Esophagus (tissue), 2 donors: ENCODE measurements around the gene ATXN7L1. TPM values are rescaled to one million over a fixed set of nuclear protein-coding genes. Genes with fewer than 3 reads are reported as not detected.

Experiments
- H3K27ac ChIP-seq, 2 donors: one replicate each; pipeline ENCODE4 v1.5.1; 2013; ENCODE audit warnings: low read depth in 2 of 2, mild to moderate bottlenecking in 2 of 2, inconsistent platforms in 1 of 2, low read length in 1 of 2, moderate library complexity in 1 of 2
- H3K27me3 ChIP-seq, 2 donors: one replicate each; pipeline ENCODE4 v1.6.1; 2013; ENCODE audit warnings: low read length in 2 of 2, control low read depth in 1 of 2, mild to moderate bottlenecking in 1 of 2; ENCODE audit not compliant: insufficient read depth in 2 of 2, control insufficient read depth in 1 of 2
- H3K36me3 ChIP-seq, 2 donors: one replicate each; pipeline ENCODE4 v1.6.1; 2013; ENCODE audit warnings: low read length in 1 of 2; ENCODE audit not compliant: control insufficient read depth in 2 of 2, insufficient read depth in 2 of 2
- H3K4me1 ChIP-seq, 2 donors: one replicate each; pipeline ENCODE4 v1.6.1; 2013; ENCODE audit warnings: low read length in 1 of 2; ENCODE audit not compliant: control insufficient read depth in 2 of 2, insufficient read depth in 2 of 2
- H3K4me3 ChIP-seq, 2 donors: one replicate each; pipeline ENCODE4 v1.5.1; 2013; ENCODE audit warnings: low read length in 2 of 2, mild to moderate bottlenecking in 2 of 2, low read depth in 1 of 2, moderate library complexity in 1 of 2
- H3K9me3 ChIP-seq, 2 donors: one replicate each; pipeline ENCODE4 v1.6.1; 2013; ENCODE audit warnings: mild to moderate bottlenecking in 2 of 2, low read depth in 1 of 2, low read length in 1 of 2, moderate library complexity in 1 of 2; ENCODE audit not compliant: control insufficient read depth in 2 of 2, insufficient read depth in 1 of 2
- WGBS, 2 donors: extraction: QIAGEN DNeasy Blood & Tissue Kit; methylation state at CpG; one replicate each; pipeline ENCODE4 v1.1.7; 2013; 5-methylcytosine and 5-hydroxymethylcytosine counted together
- polyA plus RNA-seq, 2 donors: library from polyadenylated mRNA; stranded (reverse); fragments of 200-250 nt; gene quantifications; one replicate each; pipeline ENCODE4 v1.2.3, GENCODE V29; 2013
- donor health status: healthy with polysubstance abuse.
- donor health status: Bipolar disorder and iron deficiency.

ATXN7L1 gene
- polyA plus RNA-seq, 2 donors = 4.0 to 4.8 TPM

DNA sequence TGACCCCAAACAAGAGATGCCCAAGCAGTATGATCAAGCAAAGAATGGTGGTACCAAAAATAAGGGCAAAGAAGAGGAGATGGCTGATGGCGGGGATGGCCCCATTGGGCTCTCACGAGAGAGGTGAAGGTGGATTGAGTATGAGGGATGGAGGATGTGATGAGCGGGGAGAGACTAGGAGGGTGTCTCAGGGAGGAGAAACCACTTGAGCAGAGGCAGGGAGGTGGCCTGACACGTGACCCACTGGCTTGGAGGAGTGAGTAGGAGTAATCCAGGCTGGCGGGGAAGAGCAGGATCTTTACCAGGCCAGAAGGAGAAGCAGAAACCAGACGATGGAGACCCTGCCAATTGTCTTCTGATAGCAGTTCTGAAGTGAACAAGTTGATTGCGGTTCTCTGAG is 33.3 kb upstream of the ATXN7L1 start:
- H3K27ac ChIP-seq = no peak overlapping the region
- 95 to 96% methylated on average over 7 of the region's 7 CpGs for WGBS, 2 donors

DNA sequence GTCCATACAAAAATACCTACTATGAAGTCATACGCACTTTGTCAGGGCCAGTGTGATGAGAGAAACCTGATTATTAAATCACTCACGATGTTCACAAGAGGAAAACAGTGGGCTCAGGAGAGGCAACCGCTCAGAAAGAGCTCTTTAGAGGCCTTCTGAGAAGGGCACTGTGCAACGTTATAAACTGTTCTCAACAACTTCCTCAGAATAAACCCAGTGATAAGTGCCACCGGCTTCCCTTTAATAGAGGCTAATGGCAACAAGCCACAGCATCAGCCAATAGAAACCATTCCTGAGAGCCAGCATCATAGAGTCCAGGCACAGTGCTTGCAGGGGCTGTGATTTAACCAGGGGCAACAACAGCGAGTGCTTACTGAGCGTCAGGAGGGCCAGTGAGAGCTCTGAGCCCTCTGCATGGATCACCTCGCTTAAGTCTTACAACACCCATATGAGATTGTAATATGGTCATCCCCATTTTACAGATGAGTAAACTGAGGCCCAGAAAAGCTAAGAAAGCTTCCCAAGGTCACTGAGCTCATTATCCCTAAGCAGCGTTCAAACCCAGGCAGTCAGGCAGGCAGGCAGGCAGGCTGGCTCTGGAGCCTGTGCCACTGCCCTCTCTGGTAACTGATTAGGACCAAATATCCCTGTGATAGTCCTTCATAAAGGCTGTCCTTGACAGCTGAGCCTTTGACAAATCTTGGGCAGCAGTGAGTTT is 30.9 kb upstream of the ATXN7L1 start:
- H3K36me3 ChIP-seq = no peaks in the 10 kb centered on the region
- H3K4me3 ChIP-seq = no peak overlapping the region
- WGBS, 2 donors = 85% methylated on average over 9 of the region's 9 CpGs
- no peaks in the 10 kb centered on the region for H3K4me1 ChIP-seq
- no peaks in the 10 kb centered on the region for H3K9me3 ChIP-seq
- no peak overlapping the region for H3K27ac ChIP-seq
- H3K27me3 ChIP-seq = no peaks in the 10 kb centered on the region

More for the DNA sequence above, 33.3 kb upstream of the ATXN7L1 start:
- H3K27me3 ChIP-seq = no peaks in the 10 kb centered on the region
- no peaks in the 10 kb centered on the region for H3K9me3 ChIP-seq
- H3K4me3 ChIP-seq = no peak overlapping the region
- no peaks in the 10 kb centered on the region for H3K4me1 ChIP-seq
- H3K36me3 ChIP-seq = no peaks in the 10 kb centered on the region

DNA sequence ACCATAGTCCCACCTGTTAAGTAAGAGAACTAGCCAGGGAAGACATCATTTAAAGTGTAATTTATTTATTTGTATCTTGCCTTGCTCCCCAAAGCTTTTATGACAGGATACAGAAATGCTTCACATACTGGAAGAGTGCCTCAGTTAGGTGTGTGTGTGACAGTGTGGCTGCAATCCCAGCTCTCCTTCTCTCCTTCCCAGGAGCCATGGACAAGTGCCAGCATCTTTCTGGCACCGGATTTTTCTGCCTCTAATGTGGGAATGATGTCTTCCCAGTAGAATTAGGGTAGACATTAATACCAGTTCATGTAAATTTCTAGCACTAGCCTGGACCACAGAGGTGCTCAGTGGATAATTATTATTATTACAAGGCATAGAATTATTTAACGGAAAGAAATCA is 30.3 kb upstream of the ATXN7L1 start:
- H3K27ac ChIP-seq = no peak overlapping the region
- no peak overlapping the region for H3K4me3 ChIP-seq
- WGBS, 2 donors = 29 to 45% methylated on average over 2 of the region's 2 CpGs

DNA sequence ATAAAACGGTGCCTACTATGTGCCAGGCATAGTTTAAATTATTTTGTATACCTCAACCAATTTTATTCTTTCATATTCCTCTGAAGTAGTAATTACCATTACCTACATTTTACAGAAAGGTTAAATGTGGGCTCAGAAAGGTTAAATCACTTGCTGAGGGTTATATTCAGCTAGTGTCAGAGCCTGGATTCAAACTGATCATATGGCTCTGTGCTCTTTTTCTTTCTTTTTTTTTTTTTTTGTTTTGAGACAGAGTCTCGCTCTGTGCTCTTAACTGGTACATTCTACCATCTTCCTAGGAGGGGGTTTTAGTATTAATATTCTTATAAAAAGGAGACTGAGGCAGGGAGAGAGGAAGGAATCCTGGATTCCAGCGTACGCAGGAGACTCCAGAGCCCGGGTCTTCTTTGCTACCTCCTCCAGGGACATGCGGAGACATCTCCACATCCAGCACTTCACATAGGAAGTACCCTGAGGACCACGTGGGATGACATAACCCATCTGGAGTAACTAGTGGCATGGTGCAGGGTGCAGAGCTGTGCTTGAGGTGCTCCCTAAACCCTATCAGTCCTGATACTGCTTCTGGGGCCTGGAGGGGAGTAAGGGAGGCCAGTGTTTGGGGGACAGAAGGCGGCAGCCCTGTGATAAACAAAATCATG is 29.6 kb upstream of the ATXN7L1 start:
- Histone ChIP-seq H3K36me3 (no peaks in the 10 kb centered on the region), H3K4me1 (no peaks in the 10 kb centered on the region), H3K27me3 (no peaks in the 10 kb centered on the region), H3K9me3 (no peaks in the 10 kb centered on the region), H3K27ac (no peak overlapping the region), H3K4me3 (no peak overlapping the region)
- WGBS, 2 donors = 76 to 78% methylated on average over 8 of the region's 8 CpGs

More for the DNA sequence above, 30.3 kb upstream of the ATXN7L1 start:
- H3K4me1 ChIP-seq = no peaks in the 10 kb centered on the region
- no peaks in the 10 kb centered on the region for H3K36me3 ChIP-seq
- no peaks in the 10 kb centered on the region for H3K27me3 ChIP-seq
- no peaks in the 10 kb centered on the region for H3K9me3 ChIP-seq

DNA sequence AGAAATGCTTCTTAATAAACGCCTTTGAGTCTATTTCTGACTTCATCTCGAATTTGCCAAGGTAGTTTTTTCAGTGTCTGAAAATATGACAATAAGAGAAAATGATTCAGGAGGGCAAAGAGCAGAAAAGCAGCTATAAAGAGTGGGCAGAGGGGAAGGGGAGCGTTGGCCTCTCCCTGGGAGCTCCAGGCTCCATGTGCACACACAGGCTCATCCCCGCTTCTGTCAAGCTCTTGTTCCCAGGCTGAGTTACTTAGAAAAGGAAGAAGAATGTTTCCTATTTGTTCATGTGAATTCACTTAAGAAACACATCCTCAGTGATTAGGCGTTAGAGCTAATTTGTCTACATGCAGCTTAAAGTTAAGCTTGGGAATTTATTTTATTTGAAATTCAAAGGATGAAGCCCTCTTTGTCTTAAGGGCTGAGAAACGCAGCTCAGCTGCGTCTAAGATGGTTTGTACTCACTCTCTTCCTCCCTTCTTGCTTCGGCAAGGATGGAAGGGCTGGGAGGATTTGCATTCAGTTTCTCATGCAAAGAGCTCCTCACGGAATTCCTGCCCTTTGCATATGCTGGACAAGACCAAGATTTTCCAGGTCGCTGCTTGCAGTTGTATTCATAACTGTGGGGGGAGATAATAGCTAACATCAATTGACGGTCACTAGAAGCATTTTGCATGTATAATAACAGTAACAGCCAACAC is 29.0 kb upstream of the ATXN7L1 start:
- no peak overlapping the region for H3K27ac ChIP-seq
- 83 to 85% methylated on average over 11 of the region's 11 CpGs for WGBS, 2 donors
- no peaks in the 10 kb centered on the region for H3K4me1 ChIP-seq
- H3K9me3 ChIP-seq = no peaks in the 10 kb centered on the region
- no peaks in the 10 kb centered on the region for H3K36me3 ChIP-seq
- no peak overlapping the region for H3K4me3 ChIP-seq
- no peaks in the 10 kb centered on the region for H3K27me3 ChIP-seq

DNA sequence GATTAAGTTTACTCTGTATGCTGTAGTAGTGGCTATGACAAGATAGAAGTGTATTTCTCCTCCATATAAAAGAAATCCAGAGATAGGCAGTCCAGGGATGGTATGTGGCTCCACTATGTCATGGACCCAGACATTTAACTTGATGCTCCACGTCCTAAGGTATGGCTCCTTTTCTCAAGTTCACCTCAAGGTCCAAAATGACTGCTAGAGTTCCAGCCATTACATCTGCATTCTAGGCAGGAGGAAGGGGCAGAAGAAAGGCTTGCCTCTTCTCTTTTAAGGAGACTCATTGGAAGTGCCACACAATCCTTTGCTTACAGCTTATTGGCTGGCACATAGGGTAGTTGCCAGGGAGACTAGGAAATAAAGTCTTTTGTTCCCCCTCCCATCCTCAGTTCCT is 27.7 kb upstream of the ATXN7L1 start:
- H3K9me3 ChIP-seq = no peaks in the 10 kb centered on the region
- H3K4me1 ChIP-seq = no peaks in the 10 kb centered on the region
- no peaks in the 10 kb centered on the region for H3K36me3 ChIP-seq
- H3K27me3 ChIP-seq = no peaks in the 10 kb centered on the region
- H3K4me3 ChIP-seq = no peak overlapping the region
- no peak overlapping the region for H3K27ac ChIP-seq
- 93 to 100% methylated on average over 1 of the region's 1 CpG for WGBS, 2 donors

DNA sequence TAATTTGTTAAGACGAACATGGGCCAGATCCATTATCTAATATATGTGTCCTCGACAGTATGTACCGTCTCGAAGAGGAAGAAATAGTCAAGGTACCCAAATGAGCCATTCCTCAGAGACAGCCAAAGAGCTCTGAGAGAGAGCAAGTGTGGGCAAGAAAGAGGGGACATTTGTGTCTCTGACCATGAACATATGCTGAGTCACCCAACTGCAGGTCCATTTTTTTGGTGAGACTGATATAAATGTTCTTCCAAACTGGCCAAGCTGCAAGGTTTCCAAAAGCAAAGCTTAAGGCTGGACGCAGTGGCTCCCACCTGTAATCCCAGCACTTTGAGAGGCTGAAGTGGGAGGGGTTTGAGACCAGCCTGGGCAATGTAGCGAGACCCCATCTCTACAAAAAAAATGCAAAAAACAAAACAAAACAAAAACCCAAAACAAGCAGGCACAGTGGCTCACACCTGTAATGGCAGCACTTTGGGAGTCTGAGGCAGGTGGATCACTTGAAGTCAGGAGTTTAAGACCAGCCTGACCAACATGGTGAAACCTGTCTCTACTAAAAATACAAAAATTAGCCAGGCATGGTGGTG is 26.0 kb upstream of the ATXN7L1 start:
- Histone ChIP-seq H3K27ac (no peak overlapping the region), H3K27me3 (no peaks in the 10 kb centered on the region), H3K4me1 (no peaks in the 10 kb centered on the region), H3K4me3 (no peak overlapping the region), H3K36me3 (no peaks in the 10 kb centered on the region), H3K9me3 (no peaks in the 10 kb centered on the region)
- WGBS, 2 donors = 97 to 98% methylated on average over 6 of the region's 6 CpGs

DNA sequence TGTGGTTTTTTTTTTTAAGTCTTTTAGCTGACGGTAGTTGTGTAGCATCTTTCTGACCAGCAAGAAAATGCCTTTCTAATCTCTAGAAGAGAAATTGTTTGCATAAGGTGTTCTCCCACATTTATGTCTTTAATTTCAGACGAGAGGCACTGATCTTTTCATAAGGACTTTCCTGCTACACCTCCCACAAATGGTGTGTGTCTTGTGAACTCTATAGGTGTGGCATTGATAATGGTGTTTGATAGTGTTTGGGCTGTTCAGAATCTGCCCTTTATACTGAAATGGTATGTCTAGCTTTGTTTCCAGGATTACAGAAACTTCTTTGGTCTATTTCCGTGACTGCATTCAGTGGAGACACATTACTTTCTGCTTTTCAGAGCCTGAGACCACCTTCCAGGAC is 21.6 kb upstream of the ATXN7L1 start:
- H3K4me3 ChIP-seq = no peak overlapping the region
- H3K27ac ChIP-seq = no peak overlapping the region
- H3K36me3 ChIP-seq = no peaks in the 10 kb centered on the region
- H3K27me3 ChIP-seq = no peaks in the 10 kb centered on the region
- no peaks in the 10 kb centered on the region for H3K9me3 ChIP-seq
- 77 to 87% methylated on average over 3 of the region's 3 CpGs for WGBS, 2 donors
- no peaks in the 10 kb centered on the region for H3K4me1 ChIP-seq

DNA sequence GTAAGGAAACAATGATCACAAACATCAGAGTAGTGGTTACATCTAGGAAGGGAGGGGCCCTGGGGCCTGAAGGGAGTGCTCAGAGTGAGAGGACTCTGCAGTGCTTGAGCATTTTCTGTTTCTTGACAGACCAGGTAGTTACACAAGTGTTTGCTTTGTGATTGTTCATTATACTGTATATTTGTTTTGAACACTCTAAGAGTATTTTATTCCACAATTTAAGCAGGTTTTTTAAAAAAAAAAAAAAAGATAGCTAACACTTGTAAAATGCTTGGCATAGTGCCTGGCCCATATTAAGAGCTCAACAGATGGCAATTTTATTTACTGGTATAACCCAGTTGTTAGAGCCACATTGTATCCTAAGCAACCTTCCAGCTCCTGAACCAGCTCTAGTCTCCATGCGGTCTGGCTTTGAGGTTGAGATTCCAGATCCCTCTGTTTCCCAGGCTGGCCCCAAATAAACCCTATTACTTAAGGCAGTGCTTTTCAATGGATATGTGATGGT is 20.1 kb upstream of the ATXN7L1 start:
- Histone ChIP-seq H3K36me3 (no peaks in the 10 kb centered on the region), H3K4me1 (no peaks in the 10 kb centered on the region), H3K27ac (no peak overlapping the region), H3K27me3 (no peaks in the 10 kb centered on the region), H3K4me3 (no peak overlapping the region), H3K9me3 (no peaks in the 10 kb centered on the region)
- 74 to 77% methylated on average over 1 of the region's 1 CpG for WGBS, 2 donors
